Measurements from ENCODE around the gene EXOC3L2.

- TF ChIP-seq CTCF (IDR thresholded peaks at IDR 0.05; ENCODE audit: low read length) (no peak), EZH2 (IDR thresholded peaks at IDR 0.05; ENCODE audit: borderline replicate concordance, low read length) (no peak)
Observed at GRCh38 chr19:45172611-45173208, 72.5 kb downstream of the EXOC3L2 start.

All from OCI-LY1 (cell line).